SU-DHL-6 (cell line): ENCODE results near the gene CYP2S1.

Experiments used
- EZH2phosphoT487 ChIP-seq: fragments of 200-600 bp; sonication (generic), shearing (Covaris generic); conservative IDR thresholded peaks from 2 replicates; pipeline ENCODE4 v1.6.1; 2018; ENCODE audit warnings: mild to moderate bottlenecking, antibody characterized with exemption, low read length, moderate library complexity, mixed read lengths
- TF ChIP-seq, protein P1 (sequence below): fragments of 200-600 bp; sonication (generic); IDR thresholded peaks from one replicate; pipeline ENCODE4 v1.5.1; 2017; ENCODE audit warnings: antibody characterized with exemption, mild to moderate bottlenecking, low read length, moderate library complexity; ENCODE audit not compliant: insufficient read depth, poor library complexity, severe bottlenecking

DNA sequence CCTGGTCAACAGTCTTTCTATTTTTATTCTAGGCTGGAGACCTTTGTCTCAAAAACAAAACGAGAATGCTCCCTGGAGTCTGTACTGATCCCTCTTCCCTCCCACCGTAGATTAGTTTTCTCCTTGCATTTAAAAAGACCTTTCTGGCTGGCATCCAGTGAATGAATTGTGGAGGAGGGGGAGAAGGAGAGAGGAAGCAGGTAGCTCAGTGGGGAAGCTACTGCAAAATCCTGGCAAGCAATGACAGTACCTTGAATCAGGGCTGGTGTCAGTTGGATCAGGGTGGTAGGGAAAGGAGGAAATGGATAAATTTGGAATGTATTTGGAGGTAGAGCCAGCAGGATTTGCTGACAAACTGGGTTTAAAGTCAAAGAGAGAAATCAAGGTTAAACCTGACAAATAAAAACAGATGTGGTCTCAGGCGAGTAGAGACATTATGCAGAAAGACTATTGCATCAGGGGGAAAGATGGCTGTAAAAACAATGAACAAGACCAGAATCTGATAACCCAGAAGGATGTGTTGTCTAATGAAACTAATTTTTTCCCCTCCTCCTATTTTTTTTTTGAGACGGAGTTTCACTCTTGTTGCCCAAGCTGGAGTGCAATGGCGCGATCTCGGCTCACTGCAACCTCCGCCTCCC lies 3.5 kb upstream of the CYP2S1 start:
- TF ChIP-seq, protein P1, sequence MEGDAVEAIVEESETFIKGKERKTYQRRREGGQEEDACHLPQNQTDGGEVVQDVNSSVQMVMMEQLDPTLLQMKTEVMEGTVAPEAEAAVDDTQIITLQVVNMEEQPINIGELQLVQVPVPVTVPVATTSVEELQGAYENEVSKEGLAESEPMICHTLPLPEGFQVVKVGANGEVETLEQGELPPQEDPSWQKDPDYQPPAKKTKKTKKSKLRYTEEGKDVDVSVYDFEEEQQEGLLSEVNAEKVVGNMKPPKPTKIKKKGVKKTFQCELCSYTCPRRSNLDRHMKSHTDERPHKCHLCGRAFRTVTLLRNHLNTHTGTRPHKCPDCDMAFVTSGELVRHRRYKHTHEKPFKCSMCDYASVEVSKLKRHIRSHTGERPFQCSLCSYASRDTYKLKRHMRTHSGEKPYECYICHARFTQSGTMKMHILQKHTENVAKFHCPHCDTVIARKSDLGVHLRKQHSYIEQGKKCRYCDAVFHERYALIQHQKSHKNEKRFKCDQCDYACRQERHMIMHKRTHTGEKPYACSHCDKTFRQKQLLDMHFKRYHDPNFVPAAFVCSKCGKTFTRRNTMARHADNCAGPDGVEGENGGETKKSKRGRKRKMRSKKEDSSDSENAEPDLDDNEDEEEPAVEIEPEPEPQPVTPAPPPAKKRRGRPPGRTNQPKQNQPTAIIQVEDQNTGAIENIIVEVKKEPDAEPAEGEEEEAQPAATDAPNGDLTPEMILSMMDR: no peak
- TF ChIP-seq EZH2phosphoT487: no peak
